Nephron (organoid): Measurements from ENCODE around the gene FAM187B.

ENCODE experiments used
- H3K27ac Mint-ChIP-seq, 3 experiments: 2 replicates each; pipeline ENCODE4 v1.8.0; 2020; ENCODE audit warnings: mixed read lengths in 3 of 3, mild to moderate bottlenecking in 2 of 3, moderate library complexity in 1 of 3
- H3K27me3 Mint-ChIP-seq: 2 replicates; pipeline ENCODE4 v1.8.0; 2021; ENCODE audit warnings: low read depth, mild to moderate bottlenecking, moderate library complexity, mixed read lengths
- H3K36me3 Mint-ChIP-seq: 2 replicates; pipeline ENCODE4 v1.8.0; 2020; ENCODE audit warnings: low read depth, mixed read lengths
- H3K4me1 Mint-ChIP-seq: 2 replicates; pipeline ENCODE4 v1.8.0; 2020; ENCODE audit warnings: mixed read lengths
- H3K4me3 Mint-ChIP-seq, 3 experiments: 2 replicates each; pipeline ENCODE4 v1.8.0; 2020; ENCODE audit warnings: mild to moderate bottlenecking in 3 of 3, mixed read lengths in 3 of 3, moderate library complexity in 2 of 3
- H3K9me3 Mint-ChIP-seq: 2 replicates; pipeline ENCODE4 v1.8.0; 2020; ENCODE audit warnings: mixed read lengths
- TF ChIP-seq, protein P1 (sequence below), 3 experiments: fragments of 200-600 bp; sonication (generic); IDR thresholded peaks; one replicate each; pipeline ENCODE4 v1.5.0; 2021; ENCODE audit warnings: antibody characterized with exemption in 3 of 3; ENCODE audit not compliant: unreplicated experiment in 3 of 3

FAM187B gene

DNA sequence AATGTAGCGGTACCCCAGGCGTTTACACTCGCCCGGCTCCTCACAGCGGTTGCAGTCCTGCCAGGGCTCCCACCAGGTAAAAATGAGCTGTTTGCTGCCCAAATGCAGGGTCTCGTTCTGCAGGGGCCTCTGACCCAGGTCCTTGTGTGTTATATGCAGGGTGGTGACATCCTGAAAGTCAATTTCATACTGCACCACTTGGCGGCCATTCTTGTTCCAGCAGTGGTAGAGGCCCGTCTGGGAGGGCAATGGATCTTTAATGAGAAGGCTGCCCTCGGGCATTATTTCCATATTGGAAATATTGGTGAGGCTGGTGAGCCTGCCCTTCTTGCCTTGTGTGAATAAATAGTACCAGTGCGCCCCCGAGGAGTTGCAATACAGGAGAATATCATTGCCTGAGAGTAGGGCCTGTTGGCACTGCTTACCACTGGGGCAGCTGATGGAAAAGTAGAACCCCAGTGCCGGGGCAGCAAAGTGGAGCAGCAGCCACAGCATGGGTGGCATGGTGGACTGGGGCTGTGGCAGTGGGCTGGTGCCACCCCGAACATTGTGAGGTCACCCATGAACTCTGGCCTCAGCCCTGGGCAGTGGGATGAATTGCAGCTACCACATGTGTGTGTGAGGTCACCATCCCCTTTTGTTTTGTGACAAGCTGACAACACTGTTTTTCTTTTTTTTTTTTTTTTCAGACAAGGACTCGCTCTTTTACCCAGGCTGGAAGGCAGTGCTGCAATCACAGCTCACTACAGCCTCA, at the start of gene FAM187B:
Gene FAM187B (minus strand): TSS at position 563 of the 754 bp plus-strand sequence. CDS start 59 bp downstream, at position 504.
- Mint-ChIP-seq H3K9me3 (peaks cover 2% of the 10 kb centered on the region), H3K27me3 (peaks cover 19% of the 10 kb centered on the region), H3K36me3 (no peaks in the 10 kb centered on the region), H3K4me1 (no peaks in the 10 kb centered on the region), H3K27ac (no peak within 1 kb of the TSS), H3K4me3 (no peak within 1 kb of the TSS)
- TF ChIP-seq, protein P1, sequence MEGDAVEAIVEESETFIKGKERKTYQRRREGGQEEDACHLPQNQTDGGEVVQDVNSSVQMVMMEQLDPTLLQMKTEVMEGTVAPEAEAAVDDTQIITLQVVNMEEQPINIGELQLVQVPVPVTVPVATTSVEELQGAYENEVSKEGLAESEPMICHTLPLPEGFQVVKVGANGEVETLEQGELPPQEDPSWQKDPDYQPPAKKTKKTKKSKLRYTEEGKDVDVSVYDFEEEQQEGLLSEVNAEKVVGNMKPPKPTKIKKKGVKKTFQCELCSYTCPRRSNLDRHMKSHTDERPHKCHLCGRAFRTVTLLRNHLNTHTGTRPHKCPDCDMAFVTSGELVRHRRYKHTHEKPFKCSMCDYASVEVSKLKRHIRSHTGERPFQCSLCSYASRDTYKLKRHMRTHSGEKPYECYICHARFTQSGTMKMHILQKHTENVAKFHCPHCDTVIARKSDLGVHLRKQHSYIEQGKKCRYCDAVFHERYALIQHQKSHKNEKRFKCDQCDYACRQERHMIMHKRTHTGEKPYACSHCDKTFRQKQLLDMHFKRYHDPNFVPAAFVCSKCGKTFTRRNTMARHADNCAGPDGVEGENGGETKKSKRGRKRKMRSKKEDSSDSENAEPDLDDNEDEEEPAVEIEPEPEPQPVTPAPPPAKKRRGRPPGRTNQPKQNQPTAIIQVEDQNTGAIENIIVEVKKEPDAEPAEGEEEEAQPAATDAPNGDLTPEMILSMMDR (IDR thresholded peaks at IDR 0.05; ENCODE audit: unreplicated experiment in 3 of 3) = no peak

DNA sequence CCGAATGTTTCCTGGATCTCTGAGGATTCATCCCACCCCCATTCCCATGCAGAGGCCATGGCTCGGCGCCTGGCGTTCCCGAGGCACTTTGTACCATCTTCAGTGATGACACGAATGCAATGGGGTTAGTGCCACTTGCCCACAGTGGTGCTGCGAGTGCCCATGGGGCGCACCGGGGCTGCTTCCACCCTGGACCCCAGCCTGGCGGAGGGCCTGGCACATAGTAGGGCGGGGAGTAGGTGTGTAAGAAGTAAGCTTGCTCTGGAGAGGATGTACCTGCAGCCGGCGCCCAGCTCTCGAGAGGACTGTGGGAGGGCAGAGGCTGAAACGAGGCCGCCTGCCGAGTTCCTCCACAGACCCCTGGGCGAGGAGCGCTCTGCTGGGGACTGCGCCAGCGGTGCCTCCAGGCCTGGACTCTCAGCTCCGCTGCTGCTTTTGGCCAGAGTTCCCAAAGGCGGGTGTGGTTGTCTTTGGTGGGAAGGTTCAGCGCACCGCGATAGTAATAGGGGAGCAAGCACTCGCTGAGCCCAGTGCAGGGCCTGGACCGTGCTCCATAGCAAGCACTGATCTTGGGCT, 48.3 kb upstream of the FAM187B start:
- H3K27ac Mint-ChIP-seq = no peak overlapping the region
- no peaks in the 10 kb centered on the region for H3K9me3 Mint-ChIP-seq
- TF ChIP-seq, protein P1 (IDR thresholded peaks at IDR 0.05; ENCODE audit: unreplicated experiment in 3 of 3) = no peak
- peaks cover 41% of the 10 kb centered on the region for H3K36me3 Mint-ChIP-seq
- no peaks in the 10 kb centered on the region for H3K4me1 Mint-ChIP-seq
- H3K4me3 Mint-ChIP-seq = no peak overlapping the region
- no peaks in the 10 kb centered on the region for H3K27me3 Mint-ChIP-seq

DNA sequence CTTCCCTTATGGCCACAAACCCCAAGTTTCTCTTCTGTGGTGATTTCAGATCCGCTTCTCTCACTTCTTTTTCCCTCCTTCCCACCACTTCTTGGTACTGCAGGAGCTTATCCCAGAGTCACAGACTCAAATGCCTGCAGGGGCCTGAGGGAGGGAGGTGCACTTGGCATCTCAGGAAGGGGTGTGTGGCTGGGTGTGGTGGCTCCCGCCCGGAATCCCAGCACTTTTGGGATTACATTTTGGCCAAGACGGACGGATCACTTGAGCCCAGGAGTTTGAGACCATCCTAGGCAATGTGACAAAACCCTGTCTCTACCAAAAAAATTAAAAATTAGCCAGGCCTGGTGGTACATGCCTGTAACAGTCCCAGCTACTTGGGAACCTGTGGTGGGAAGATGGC, 45.8 kb upstream of the FAM187B start:
- Mint-ChIP-seq H3K4me3 (peak overlapping the region in 2 of 3 experiments; percentile 64 to 65), H3K27me3 (no peaks in the 10 kb centered on the region), H3K36me3 (peaks cover 56% of the 10 kb centered on the region), H3K9me3 (no peaks in the 10 kb centered on the region), H3K27ac (peak overlapping the region in 2 of 3 experiments; percentile 17 to 18), H3K4me1 (no peaks in the 10 kb centered on the region)
- TF ChIP-seq, protein P1 (IDR thresholded peaks at IDR 0.05; ENCODE audit: unreplicated experiment in 3 of 3) = no peak

DNA sequence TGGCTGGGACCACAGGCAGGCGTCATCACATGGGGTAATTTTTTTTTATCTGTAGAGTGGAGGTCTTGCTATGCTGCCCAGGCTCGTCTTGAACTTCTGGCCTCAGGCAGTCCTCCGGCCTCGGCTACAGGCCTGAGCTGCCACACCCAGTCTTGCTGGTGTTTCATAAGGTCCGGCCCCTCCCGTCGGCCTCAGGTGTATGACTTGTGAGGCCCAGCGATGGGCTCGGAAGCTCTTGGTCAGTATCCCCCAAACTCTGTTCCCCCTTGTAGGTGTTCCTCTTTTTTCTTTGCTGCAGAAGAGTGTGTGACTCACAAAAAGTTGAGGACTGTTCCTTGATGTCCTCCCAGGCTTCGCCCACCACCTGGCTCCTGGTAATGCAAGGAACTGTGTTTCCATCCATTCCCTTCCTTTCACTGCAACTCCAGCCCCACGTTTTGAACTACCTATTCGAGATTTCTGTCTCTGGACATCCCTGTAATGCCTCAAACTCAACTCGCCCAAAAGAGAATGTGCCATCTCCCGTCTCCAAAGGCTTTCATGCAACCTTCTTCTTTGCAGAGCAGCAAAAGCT, 45.2 kb upstream of the FAM187B start:
- peak overlapping the region in 2 of 3 experiments; percentile 17 to 18 for H3K27ac Mint-ChIP-seq
- no peaks in the 10 kb centered on the region for H3K4me1 Mint-ChIP-seq
- H3K4me3 Mint-ChIP-seq = peak overlapping the region; percentile 29 to 65 (median 64)

DNA sequence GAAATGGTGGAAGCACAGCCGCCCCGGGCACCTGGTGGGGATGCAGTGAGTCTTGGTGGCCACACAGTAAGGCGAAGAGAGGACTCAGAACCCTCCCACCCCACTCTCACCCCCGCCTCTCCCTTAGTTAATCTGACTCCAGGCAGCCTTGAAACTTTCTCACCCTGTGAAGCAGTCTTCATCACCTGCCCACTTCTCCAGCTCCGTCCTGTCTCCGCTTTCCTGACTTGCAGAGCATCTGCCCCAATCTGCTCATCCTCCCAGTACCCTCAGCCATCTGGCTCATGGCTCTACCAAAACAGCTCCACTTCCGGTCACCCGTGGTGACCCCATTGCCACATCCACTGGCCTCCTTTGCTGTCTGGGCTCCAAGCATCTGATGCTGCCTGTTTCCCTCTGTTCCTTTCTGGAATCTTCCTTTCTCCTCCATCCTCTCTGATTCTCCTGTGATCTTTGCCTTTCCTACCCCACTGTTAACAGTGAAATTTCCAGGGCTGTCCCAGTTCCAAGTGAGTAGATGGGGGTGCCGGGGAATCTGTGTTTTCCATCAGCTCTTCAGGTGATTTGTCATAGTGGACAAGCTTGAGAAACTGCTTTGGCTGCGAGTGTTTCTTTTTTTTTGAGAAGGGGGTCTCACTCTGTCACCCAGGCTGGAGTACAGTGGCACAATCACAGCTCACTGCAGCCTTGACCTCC, 44.6 kb upstream of the FAM187B start:
- H3K27ac Mint-ChIP-seq = peak overlapping the region; percentile 15 to 87 (median 57)
- H3K4me3 Mint-ChIP-seq = peak overlapping the region; percentile 59 to 76 (median 71)
- no peaks in the 10 kb centered on the region for H3K4me1 Mint-ChIP-seq
- no peaks in the 10 kb centered on the region for H3K27me3 Mint-ChIP-seq
- H3K9me3 Mint-ChIP-seq = no peaks in the 10 kb centered on the region
- H3K36me3 Mint-ChIP-seq = peaks cover 56% of the 10 kb centered on the region
- TF ChIP-seq, protein P1 (IDR thresholded peaks at IDR 0.05; ENCODE audit: unreplicated experiment in 3 of 3) = no peak

More for the DNA sequence above, 45.2 kb upstream of the FAM187B start:
- Mint-ChIP-seq H3K36me3 (peaks cover 56% of the 10 kb centered on the region), H3K27me3 (no peaks in the 10 kb centered on the region), H3K9me3 (no peaks in the 10 kb centered on the region)
- TF ChIP-seq, protein P1 (IDR thresholded peaks at IDR 0.05; ENCODE audit: unreplicated experiment in 3 of 3) = no peak
